WI38 (cell line): ENCODE data around the gene ZNF408.

Experiments used
- H3K4me3 ChIP-seq: 2 replicates; pipeline ENCODE4 v1.5.1; 2011; ENCODE audit warnings: low read depth, mild to moderate bottlenecking, control low read depth, low read length
- CTCF ChIP-seq: IDR thresholded peaks from 2 replicates; pipeline ENCODE4 v1.5.1; 2012; ENCODE audit warnings: low read depth, mild to moderate bottlenecking, control low read depth, low read length

ZNF408 gene

DNA sequence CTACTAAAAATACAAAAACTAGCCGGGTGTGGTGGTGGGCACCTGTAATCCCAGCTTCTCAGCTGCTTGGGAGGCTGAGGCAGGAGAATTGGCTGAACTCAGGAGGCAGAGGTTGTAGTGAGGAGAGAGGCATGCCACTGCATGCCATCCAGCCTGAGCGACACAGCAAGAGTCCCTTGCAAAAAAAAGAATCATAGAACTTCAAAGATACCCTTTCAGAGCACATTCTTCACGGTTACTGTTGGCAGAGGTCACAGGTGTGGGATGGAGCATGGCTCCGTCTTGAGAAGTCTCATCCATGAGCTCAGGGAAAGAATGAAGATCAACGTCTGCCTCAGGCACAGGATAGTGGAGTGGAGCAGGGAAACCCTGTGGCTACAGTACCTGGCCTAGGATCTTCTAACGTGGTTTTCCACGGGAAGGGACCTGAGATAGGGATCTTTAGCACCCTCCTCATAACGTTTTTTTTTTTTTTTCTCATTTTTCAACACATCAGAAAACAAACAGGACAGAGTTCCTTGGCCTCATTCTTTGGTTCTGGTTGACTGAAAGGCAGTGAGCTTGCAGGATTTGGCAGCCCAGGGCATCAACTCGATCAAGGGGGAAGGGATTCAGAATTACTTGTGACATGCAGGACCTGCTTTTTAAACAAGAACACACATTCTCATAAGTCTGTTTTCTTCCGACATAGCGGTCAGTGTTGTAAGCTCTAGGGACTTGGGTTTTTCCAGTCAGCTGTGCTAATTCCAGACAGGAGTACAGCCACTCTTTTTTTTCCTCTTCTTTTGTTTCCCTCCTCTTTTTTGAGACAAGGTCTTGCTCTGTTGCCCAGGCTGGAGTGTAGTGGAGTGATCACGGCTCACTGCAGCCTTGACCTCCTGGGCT lies 41.0 kb downstream of the ZNF408 start:
- H3K4me3 ChIP-seq: no peak overlapping the region
- no peak for TF ChIP-seq CTCF

DNA sequence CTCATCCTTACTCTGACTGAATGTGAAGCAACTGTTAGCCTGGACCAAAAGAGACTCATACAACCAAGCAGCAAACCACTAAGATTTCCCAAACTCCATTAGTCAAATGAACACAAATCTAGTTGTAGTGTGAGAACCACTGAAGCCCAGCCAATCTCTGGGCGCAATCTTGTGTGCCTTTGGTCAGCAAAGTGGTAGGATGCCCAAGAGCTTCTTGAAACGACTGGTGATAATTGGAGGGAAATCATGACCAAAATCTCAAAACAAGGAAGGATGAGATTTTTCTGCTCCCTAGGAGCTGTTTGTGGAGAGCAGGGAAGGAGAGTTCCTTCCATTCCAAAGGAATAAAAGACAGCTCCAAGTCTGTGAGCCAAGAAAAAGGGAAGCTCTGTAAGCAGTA lies 42.2 kb downstream of the ZNF408 start:
- no peak for TF ChIP-seq CTCF
- H3K4me3 ChIP-seq: no peak overlapping the region

- H3K4me3 ChIP-seq: no peak overlapping the region
- TF ChIP-seq CTCF: no peak
These were observed 43.0 kb downstream of the ZNF408 start for GRCh38 chr11:46743693-46744339.

DNA sequence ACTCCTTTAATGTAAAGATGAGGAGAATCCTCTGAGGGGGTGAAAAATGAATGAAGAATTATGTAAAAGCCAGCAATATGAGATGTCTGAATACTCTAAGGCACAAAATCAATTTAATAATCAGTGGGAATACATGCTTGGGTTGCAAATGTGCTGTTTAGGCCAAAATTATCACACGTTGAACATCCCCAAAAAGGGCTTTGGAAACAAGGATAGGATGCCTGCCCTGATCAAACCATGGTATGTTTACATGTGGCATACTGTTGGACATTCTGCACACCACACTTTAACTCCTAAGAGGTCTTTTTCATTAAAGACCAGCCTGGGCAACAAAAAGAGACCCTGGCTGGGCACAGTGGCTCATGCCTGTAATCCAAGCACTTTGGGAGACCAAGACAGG lies 44.5 kb downstream of the ZNF408 start:
- no peak overlapping the region for H3K4me3 ChIP-seq
- TF ChIP-seq CTCF: no peak

- TF ChIP-seq CTCF: no peak
These were observed 45.2 kb downstream of the ZNF408 start for GRCh38 chr11:46745995-46746394.

DNA sequence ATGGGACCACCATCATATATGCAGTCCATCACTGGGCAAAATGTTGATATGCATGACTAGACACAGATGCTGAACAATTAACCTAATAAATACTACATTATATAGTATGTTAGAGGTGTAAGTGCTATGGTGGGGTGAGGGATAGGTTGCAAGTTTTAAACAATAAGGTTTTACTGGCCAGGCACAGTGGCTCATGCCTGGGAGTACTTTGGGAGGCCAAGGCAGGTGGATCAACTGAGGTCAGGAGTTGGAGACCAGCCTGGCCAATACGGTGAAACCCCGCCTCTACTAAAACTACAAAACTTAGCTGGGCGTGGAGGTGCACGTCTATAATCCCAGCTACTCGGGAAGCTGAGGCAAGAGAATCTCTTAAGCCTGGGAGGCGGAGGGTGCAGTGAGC lies 46.3 kb downstream of the ZNF408 start:
- no peak overlapping the region for H3K4me3 ChIP-seq
- TF ChIP-seq CTCF: no peak

More at GRCh38 chr11:46745995-46746394, 45.2 kb downstream of the ZNF408 start:
- H3K4me3 ChIP-seq: no peak overlapping the region
